Natural killer cell treated with Interleukin-12 subunit alpha and Interleukin-12 subunit beta and Interleukin-15 and Interleukin-18, amount 100 ng/mL, for 72 hours (primary cell): ENCODE data around the gene OIP5. TPM values are rescaled to one million over a fixed set of nuclear protein-coding genes. Genes with fewer than 3 reads are reported as not detected.
"Not testable (repeated sequence)": the region's sequence is repeated elsewhere in the genome, so short reads cannot be mapped to it uniquely, and the experiment has no call there.

Experiments used
- ATAC-seq, 2 donors: fragments of 150-1000 bp; cut with Tn5 transposase in 1 of 2; sonication (Bioruptor Pico), chemical (Tn5 transposase) in 1 of 2; 2 replicates each; pipeline ENCODE4 v1.10.0; 2021
- DNase-seq: peaks from one replicate; pipeline ENCODE4 v3.0.0; 2022; ENCODE audit warnings: low spot score
- H3K27ac Mint-ChIP-seq, 2 donors: 1 replicate in 1 of 2; 2 replicates in 1 of 2; pipeline ENCODE4 v1.8.0; 2022; ENCODE audit warnings: mixed read lengths in 2 of 2, mild to moderate bottlenecking in 1 of 2, moderate library complexity in 1 of 2
- H3K27me3 Mint-ChIP-seq, 2 donors: 1 replicate in 1 of 2; 2 replicates in 1 of 2; pipeline ENCODE4 v1.8.0; 2022; ENCODE audit warnings: mixed read lengths in 2 of 2
- H3K36me3 Mint-ChIP-seq: one replicate; pipeline ENCODE4 v1.8.0; 2022; ENCODE audit warnings: mixed read lengths
- H3K4me1 Mint-ChIP-seq, 2 donors: 1 replicate in 1 of 2; 2 replicates in 1 of 2; pipeline ENCODE4 v1.8.0; 2022; ENCODE audit warnings: low read depth in 2 of 2, mixed read lengths in 2 of 2, mild to moderate bottlenecking in 1 of 2
- H3K4me3 Mint-ChIP-seq: one replicate; pipeline ENCODE4 v1.8.0; 2022; ENCODE audit warnings: mixed read lengths
- H3K9me3 Mint-ChIP-seq: 2 replicates; pipeline ENCODE4 v1.8.0; 2022; ENCODE audit warnings: mixed read lengths
- total RNA-seq, 2 donors: library from RNA; stranded (reverse); gene quantifications; one replicate each; pipeline ENCODE4 v1.2.3, GENCODE V29; 2022

Gene OIP5
- total RNA-seq, 2 donors from 2014 or later, result 8.2 to 15.1 TPM

GRCh38 chr15:41286665-41287333 is 45.6 kb downstream of the OIP5 start:
- H3K4me3 Mint-ChIP-seq, result peak overlapping the region; percentile 78
- H3K27me3 Mint-ChIP-seq, result no peaks in the 10 kb centered on the region
- peak overlapping the region; percentile 79 to 87 for H3K27ac Mint-ChIP-seq
- peaks cover 41 to 48% of the 10 kb centered on the region in 2 donors for H3K4me1 Mint-ChIP-seq
- ATAC-seq (no peak), DNase-seq (no peak)
- H3K9me3 Mint-ChIP-seq, result no peaks in the 10 kb centered on the region
- peaks cover 29% of the 10 kb centered on the region for H3K36me3 Mint-ChIP-seq

- H3K4me1 Mint-ChIP-seq, result peaks cover 38 to 48% of the 10 kb centered on the region in 2 donors
- H3K36me3 Mint-ChIP-seq, result peaks cover 29% of the 10 kb centered on the region
- ATAC-seq (no peak), DNase-seq (no peak)
- H3K4me3 Mint-ChIP-seq, result peak overlapping the region; percentile 98
- H3K9me3 Mint-ChIP-seq, result no peaks in the 10 kb centered on the region
- no peaks in the 10 kb centered on the region for H3K27me3 Mint-ChIP-seq
- H3K27ac Mint-ChIP-seq, result peak overlapping the region; percentile 90 to 97
Observed at GRCh38 chr15:41285285-41285684, 47.1 kb downstream of the OIP5 start.

GRCh38 chr15:41284427-41285177 is 47.8 kb downstream of the OIP5 start:
- no peaks in the 10 kb centered on the region for H3K27me3 Mint-ChIP-seq
- H3K9me3 Mint-ChIP-seq, result no peaks in the 10 kb centered on the region
- ATAC-seq (no peak), DNase-seq (no peak)
- H3K36me3 Mint-ChIP-seq, result peaks cover 33% of the 10 kb centered on the region
- peak overlapping the region; percentile 90 to 97 for H3K27ac Mint-ChIP-seq
- H3K4me1 Mint-ChIP-seq, result peaks cover 38 to 48% of the 10 kb centered on the region in 2 donors
- peak overlapping the region; percentile 98 for H3K4me3 Mint-ChIP-seq

- peaks cover 38 to 48% of the 10 kb centered on the region in 2 donors for H3K4me1 Mint-ChIP-seq
- ATAC-seq, result peak; percentile 98 to 99
- H3K36me3 Mint-ChIP-seq, result peaks cover 35% of the 10 kb centered on the region
Observed at GRCh38 chr15:41283653-41284426, 48.6 kb downstream of the OIP5 start.

GRCh38 chr15:41282980-41283652 is 49.3 kb downstream of the OIP5 start:
- Mint-ChIP-seq H3K36me3 (peaks cover 30% of the 10 kb centered on the region), H3K4me3 (peak overlapping the region; percentile 98), H3K4me1 (peaks cover 32 to 41% of the 10 kb centered on the region in 2 donors), H3K27ac (peak overlapping the region; percentile 90 to 97)
- DNase-seq, H3K27me3 Mint-ChIP-seq, ATAC-seq, H3K9me3 Mint-ChIP-seq: not testable (repeated sequence)

More at GRCh38 chr15:41283653-41284426, 48.6 kb downstream of the OIP5 start:
- Mint-ChIP-seq H3K27me3 (no peaks in the 10 kb centered on the region), H3K4me3 (peak overlapping the region; percentile 98), H3K27ac (peak overlapping the region; percentile 90 to 97), H3K9me3 (no peaks in the 10 kb centered on the region)
- DNase-seq, result peak; percentile 98

- not testable (repeated sequence) for ATAC-seq, DNase-seq, H3K27me3 Mint-ChIP-seq, H3K9me3 Mint-ChIP-seq
- Mint-ChIP-seq H3K27ac (peak overlapping the region; percentile 90 to 97), H3K4me1 (peaks cover 31 to 39% of the 10 kb centered on the region in 2 donors), H3K36me3 (peaks cover 30% of the 10 kb centered on the region), H3K4me3 (peak overlapping the region; percentile 98)
Observed at GRCh38 chr15:41282436-41282835, 50.0 kb downstream of the OIP5 start.

GRCh38 chr15:41281236-41281635 is 51.2 kb downstream of the OIP5 start:
- Mint-ChIP-seq H3K9me3 (no peaks in the 10 kb centered on the region), H3K4me3 (no peak overlapping the region), H3K36me3 (peaks cover 24% of the 10 kb centered on the region), H3K27ac (no peak overlapping the region), H3K4me1 (peaks cover 26 to 30% of the 10 kb centered on the region in 2 donors), H3K27me3 (no peaks in the 10 kb centered on the region)
- DNase-seq, result no peak
- no peak for ATAC-seq

- H3K36me3 Mint-ChIP-seq, result peaks cover 12% of the 10 kb centered on the region
- ATAC-seq (no peak), DNase-seq (no peak)
- H3K4me3 Mint-ChIP-seq, result no peak overlapping the region
- no peak overlapping the region for H3K27ac Mint-ChIP-seq
- no peaks in the 10 kb centered on the region for H3K9me3 Mint-ChIP-seq
- H3K4me1 Mint-ChIP-seq, result peaks cover 17 to 20% of the 10 kb centered on the region in 2 donors
- no peaks in the 10 kb centered on the region for H3K27me3 Mint-ChIP-seq
Observed at GRCh38 chr15:41279535-41280283, 52.7 kb downstream of the OIP5 start.

- ATAC-seq, result no peak
- Mint-ChIP-seq H3K9me3 (no peaks in the 10 kb centered on the region), H3K27me3 (no peaks in the 10 kb centered on the region), H3K4me3 (no peak overlapping the region), H3K36me3 (peaks cover 7% of the 10 kb centered on the region), H3K27ac (no peak overlapping the region), H3K4me1 (peaks cover 9 to 10% of the 10 kb centered on the region in 2 donors)
- DNase-seq, result no peak
Observed at GRCh38 chr15:41278319-41278718, 54.1 kb downstream of the OIP5 start.

- Mint-ChIP-seq H3K36me3 (peaks cover 7% of the 10 kb centered on the region), H3K9me3 (no peaks in the 10 kb centered on the region), H3K4me1 (no peaks in the 10 kb centered on the region), H3K27ac (no peak overlapping the region), H3K4me3 (no peak overlapping the region), H3K27me3 (no peaks in the 10 kb centered on the region)
- DNase-seq, result no peak
- ATAC-seq, result peak in 1 of 2 donors; percentile 65
Observed at GRCh38 chr15:41276831-41277230, 55.6 kb downstream of the OIP5 start.

GRCh38 chr15:41269887-41270286 is 62.5 kb downstream of the OIP5 start:
- Mint-ChIP-seq H3K36me3 (no peaks in the 10 kb centered on the region), H3K27ac (no peak overlapping the region), H3K4me1 (no peaks in the 10 kb centered on the region), H3K9me3 (no peaks in the 10 kb centered on the region), H3K27me3 (no peaks in the 10 kb centered on the region), H3K4me3 (no peak overlapping the region)
- ATAC-seq (no peak), DNase-seq (no peak)

- peaks cover 6% of the 10 kb centered on the region for H3K36me3 Mint-ChIP-seq
- ATAC-seq, result no peak
- H3K27ac Mint-ChIP-seq, result no peak overlapping the region
Observed at GRCh38 chr15:41263891-41264351, 68.5 kb downstream of the OIP5 start.

GRCh38 chr15:41262571-41262970 is 69.8 kb downstream of the OIP5 start:
- DNase-seq (no peak), ATAC-seq (no peak)
- Mint-ChIP-seq H3K9me3 (no peaks in the 10 kb centered on the region), H3K4me1 (no peaks in the 10 kb centered on the region), H3K27ac (no peak overlapping the region), H3K4me3 (no peak overlapping the region), H3K27me3 (no peaks in the 10 kb centered on the region), H3K36me3 (peaks cover 6% of the 10 kb centered on the region)

More at GRCh38 chr15:41263891-41264351, 68.5 kb downstream of the OIP5 start:
- no peaks in the 10 kb centered on the region for H3K27me3 Mint-ChIP-seq
- no peak for DNase-seq
- no peaks in the 10 kb centered on the region for H3K9me3 Mint-ChIP-seq
- no peaks in the 10 kb centered on the region for H3K4me1 Mint-ChIP-seq
- H3K4me3 Mint-ChIP-seq, result no peak overlapping the region
